Activated T-helper 9 cell treated with anti-CD3 and anti-CD28 coated beads, Interleukin-2, amount 50 U/mL, for 16 hours (primary cell): Measurements from ENCODE around the gene CTIF.

ENCODE experiments used
- DNase-seq: peaks from one replicate; pipeline ENCODE4 v3.0.0-alpha.2; 2020; ENCODE audit warnings: low read depth

The CTIF gene

GRCh38 chr18:48753691-48754090, 214.9 kb downstream of the CTIF start:
- DNase-seq = no peak

- DNase-seq = no peak
Observed at GRCh38 chr18:48754559-48754958, 215.7 kb downstream of the CTIF start.

DNA sequence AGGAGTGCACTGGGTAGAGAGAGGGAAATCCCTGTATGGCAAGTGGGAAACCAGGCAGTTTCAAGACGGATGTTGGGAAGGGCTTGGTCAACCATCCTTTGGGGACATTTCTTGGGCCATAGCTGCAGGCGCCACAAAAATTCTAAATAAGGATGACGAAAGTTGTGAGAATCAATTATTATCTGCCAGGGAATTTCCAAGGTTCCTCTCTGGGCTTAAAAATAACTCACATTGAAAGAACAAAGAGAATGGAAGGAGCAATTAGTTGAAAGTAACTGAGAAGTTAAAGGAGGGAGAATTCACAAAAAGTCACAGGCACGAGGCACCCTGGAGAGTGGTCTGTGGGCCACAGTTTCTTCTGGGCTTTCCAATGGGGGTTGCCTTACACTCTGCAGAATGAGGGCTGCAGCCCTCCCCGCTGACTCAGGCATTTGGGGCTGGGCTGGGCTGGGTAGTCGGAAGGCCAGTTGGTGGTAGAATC, 216.2 kb downstream of the CTIF start:
- DNase-seq = no peak

GRCh38 chr18:48756511-48757226, 217.8 kb downstream of the CTIF start:
- DNase-seq = no peak

DNA sequence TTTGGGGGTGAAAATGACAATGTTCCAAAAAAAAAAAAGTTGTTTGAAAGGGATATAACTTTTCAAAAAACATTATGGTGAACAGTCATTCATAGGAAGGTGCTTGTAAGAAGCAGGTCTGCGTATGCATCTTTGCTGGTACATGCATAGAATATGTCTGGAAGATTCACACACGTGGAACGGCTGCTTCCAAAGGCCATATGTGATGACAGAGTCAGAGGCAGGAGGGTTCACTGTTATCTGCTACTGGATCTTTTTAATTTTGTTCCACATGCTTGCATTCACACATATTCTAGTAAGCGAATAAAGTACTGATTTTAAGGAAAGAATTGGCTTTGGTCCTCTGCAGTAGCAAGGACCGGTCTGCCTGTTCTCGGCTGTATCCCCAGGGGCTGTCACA, 218.5 kb downstream of the CTIF start:
- no peak for DNase-seq

DNA sequence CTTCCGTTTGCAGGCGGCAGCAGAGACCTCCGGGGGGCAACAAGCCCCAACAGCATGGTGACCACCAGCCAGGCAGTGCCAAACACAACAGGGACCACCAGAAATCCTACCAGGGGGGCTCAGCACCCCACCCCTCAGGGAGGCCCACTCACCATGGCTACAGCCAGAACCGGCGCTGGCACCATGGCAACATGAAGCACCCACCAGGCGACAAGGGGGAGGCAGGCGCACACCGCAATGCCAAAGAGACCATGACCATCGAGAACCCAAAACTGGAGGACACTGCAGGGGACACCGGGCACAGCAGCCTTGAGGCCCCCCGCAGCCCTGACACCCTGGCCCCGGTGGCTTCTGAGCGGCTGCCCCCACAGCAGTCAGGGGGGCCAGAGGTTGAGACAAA, 219.1 kb downstream of the CTIF start:
- DNase-seq = no peak

GRCh38 chr18:48761582-48761981, 222.8 kb downstream of the CTIF start:
- DNase-seq = no peak

DNA sequence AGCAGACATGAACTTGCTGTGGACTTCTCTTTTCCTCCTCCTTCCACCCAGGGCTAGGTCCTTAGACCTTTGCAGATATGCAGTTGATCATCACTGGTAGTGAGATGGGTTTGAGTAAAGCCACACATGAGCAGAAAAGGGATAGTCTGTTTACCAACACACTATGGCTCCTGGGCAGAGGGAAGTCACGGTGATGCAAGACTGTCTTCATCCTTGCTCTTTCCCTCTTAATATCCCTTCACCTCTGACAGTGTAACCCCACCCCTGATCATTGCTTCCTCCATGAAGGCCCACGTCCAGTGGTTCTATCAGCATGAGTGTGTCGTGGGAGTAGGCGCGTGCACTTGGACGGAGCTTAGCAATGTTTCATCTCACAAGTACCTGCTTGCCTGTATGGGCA, 223.2 kb downstream of the CTIF start:
- no peak for DNase-seq

DNA sequence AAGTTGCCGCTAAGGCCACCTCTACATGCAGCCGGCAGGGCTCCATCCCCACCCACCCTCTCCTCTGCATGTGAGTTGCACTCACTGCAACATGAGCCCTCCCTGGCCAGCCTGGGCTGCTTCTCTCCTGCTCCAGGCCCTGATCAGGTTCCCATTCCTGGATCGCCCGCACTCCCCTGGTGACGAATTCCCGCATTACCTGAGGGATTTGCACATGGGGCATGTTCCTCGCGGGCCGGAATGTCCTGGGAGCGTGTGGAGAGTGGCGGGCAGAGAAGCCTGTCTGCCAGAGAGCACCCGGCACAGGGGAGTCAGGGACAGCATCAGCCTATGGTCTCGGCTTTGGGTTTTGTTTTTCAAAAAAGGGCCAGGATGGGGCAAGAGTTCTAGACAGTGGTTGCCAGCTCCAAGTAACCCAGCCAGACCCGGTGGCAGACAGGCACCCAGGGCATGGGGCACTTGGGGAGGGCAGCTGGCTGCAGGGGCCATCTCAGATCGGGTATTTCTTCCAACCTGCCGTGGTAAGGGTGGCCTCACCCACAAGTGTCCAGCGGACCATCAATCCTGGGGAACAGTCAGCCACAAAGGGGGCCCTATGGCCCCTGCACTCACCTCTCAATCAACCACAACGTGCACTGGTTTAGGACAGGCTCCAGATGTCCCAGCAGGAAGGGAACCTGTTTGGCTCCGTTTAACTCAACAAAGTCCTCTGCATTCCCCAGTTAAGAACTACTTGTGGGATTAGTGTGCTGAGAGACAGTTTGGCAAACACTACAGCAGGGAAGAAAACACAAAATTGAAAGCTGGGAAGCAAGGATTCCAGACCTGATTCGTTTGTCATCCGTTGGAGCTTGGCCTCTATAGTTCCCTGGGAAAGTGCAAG, 224.2 kb downstream of the CTIF start:
- DNase-seq = no peak

- DNase-seq = no peak
Observed at GRCh38 chr18:48763719-48764100, 224.9 kb downstream of the CTIF start.

GRCh38 chr18:48765053-48765452, 226.2 kb downstream of the CTIF start:
- DNase-seq = no peak

DNA sequence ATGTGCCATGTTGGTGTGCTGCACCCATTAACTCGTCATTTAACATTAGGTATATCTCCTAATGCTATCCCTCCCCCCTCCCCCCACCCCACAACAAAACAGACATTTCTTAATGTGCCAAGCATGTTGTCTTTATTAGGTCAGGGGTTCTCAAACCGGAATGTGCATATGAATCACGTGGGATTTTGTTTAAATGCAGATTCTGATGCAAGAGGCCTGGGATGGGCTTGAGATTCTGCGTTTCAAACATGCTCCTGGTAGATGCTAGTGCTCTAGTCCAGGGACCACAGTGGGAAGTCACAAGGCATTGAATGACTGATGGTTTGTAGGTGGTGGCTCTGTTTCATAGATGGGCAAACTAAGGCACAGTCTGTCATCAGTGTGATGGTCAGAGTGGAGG, 227.2 kb downstream of the CTIF start:
- DNase-seq = no peak

- DNase-seq = no peak
Observed at GRCh38 chr18:48766487-48766886, 227.7 kb downstream of the CTIF start.

- no peak for DNase-seq
Observed at GRCh38 chr18:48767090-48767690, 228.4 kb downstream of the CTIF start.

DNA sequence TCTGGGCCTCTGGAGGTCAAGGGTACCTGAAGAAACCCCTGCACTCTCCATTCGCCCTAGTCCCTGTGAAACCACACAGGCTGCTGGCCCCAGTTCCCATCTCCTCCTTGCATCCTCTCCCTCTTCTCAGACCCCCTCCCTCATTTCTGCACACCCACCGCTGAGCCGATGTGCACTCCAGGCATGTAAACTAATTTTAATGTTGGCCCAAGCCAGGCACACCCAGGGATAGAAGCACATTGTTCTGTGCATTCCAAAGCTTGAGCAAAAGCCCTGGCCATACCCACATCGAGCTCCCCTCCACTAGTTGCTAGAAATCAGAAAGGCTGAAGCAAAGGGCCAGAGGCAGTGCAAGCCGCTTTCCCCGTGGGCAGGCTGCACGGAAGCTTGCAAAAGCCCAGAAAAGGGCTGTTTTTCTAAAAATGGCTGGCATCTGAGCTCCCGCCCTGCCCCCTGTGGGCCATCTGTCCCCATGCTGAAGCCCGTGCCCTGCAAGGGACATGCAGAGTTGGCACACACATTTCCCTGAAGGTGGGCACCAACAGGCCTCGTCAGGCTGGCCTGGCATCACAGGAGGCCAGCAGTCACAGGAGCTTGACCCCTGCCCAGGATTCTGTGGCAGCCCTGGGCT, 230.3 kb downstream of the CTIF start:
- no peak for DNase-seq

DNA sequence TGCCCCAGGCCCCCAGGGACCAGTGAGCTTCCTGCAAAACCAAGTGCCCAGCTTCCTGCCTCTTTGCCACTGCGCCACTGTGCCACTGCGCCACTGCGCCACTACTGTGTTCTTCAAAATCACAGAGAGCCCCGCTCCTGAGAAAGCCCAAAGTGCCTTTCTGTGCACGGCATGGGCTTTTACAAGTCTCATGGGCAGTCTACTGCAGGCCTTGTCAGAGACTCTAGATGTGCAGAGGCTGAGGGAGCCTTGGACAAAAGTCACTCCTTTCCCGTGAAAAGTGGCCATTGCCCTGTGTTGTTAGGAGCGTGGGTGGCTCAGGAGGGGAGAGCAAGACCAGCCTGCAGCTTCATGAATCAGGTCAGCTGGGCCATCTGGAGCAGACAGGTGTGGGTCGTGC, 231.4 kb downstream of the CTIF start:
- no peak for DNase-seq

DNA sequence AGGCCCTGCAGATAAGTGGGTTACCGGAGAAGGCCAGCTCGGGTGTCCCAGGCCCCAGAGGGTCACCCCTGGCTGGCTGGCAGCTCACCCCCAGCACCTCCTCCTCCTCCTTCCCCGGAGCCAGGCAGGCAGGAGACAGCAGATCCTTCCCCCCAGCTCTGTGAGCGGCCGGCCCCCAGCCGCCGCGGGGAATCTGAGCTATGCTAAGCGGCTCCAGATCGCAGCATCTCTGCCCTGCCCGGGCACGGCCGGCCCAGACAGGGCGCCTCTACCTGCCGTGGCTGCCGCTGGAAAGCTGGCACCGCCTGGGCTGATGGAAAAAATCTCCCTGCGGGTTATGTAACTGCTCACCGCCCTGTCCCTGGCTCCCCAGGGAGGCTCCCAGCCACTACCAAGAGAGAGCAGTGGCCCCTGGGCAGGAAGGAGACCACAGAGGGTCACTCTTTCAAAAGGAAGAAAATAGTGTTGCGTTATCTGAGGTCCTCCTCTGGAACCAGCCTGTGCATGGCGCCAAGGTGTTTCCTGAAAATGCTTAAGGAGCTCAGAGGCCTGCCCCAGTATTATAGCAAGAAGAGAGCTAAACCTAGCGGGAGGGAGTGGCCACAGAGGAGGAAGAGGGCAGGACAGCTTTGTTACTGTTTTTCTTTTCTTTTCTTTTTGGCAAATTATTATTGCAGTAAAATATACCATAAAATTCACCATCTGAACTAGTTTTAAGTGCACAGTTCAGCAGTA, 233.0 kb downstream of the CTIF start:
- DNase-seq = no peak

DNA sequence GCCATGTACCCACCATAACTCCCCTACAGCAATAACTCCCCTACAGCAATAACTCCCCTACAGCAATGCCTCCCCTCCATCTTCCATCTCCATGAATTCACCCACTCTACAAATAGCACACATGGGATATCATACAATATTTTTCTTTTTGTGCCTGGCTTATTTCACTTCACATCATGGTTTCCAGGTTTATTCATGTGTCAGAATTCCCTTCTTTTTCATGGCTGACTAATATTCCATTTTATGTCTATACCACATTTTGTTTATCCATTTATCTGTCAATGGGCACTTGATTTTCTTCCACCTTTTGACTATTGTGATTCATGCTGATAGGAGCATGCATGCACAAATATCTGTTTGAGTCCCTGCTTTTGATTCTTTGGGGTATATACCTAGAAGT, 233.6 kb downstream of the CTIF start:
- DNase-seq = no peak

- no peak for DNase-seq
Observed at GRCh38 chr18:48773821-48774220, 235.0 kb downstream of the CTIF start.

DNA sequence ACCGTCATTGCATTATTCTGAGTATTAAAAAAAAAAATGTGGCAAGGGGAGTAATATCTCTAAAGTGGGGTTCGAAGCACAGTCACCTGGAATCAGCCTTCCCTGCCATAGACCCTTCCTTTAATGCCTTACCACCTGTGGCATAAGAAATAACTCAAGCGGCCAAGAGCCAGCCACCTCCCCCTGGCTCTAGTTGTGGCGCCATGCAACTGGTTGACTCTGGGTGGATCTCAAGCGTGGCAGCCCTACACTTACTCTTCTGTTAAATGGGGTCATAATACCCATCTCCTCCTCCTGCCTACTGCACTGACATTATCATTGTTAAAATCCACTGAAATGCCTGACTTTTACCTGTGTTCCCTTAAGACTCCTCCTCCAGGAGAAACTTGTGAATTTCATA, 236.1 kb downstream of the CTIF start:
- DNase-seq = no peak

DNA sequence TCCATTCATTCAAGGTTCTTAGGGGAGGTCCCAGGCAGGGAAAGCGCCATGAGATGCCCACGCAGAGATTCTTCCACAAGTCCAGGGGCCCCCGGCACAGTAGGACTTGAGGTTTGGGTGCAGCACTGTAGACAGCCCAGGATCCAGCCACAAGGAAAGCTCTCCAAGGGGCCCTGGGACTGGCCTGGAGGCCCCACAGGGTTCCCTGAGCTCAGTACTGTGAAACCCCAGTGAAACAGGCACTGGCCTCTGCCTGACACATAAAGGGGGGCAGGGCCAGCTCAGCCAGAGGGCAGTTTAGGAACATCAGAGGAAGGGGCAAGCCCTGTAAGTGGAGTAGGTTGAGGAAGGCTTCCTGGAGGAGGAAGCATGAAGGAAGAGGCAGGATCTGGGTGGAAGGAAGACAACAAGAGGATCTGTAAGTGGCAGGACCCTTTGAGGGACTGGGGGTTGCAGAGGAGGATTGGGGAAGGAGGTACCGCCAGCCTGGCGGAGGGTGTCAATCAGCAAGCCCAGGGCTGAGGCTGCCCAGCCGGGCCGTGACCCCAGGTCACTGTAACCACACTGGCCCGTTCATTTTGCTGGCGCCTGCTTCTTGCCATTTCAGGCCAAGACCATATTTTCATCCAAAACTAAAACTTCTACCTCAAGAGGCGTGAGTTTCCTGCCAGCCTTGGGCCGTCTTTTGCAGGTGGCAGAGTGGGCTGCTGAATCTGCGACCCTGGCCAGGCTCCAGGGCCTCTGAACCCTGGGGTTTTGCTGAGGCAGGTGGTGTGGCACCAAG, 236.7 kb downstream of the CTIF start:
- DNase-seq = no peak
